GM12865 (cell line): ENCODE results near the gene ZNF814.
"Not testable (repeated sequence)": the region's sequence is repeated elsewhere in the genome, so short reads cannot be mapped to it uniquely, and the experiment has no call there.

Experiments
- DNase-seq: peaks from one replicate; pipeline ENCODE4 v3.0.0; 2010; ENCODE audit warnings: low read depth
- H3K4me3 ChIP-seq: 2 replicates; pipeline ENCODE4 v1.5.1; 2011; ENCODE audit warnings: mild to moderate bottlenecking, low read depth, low read length, control low read depth
- TF ChIP-seq, protein P1 (sequence below): IDR thresholded peaks from 2 replicates; pipeline ENCODE4 v1.5.1; 2011; ENCODE audit warnings: low read length, control low read depth, low read depth, inconsistent platforms; ENCODE audit not compliant: insufficient read depth; ENCODE audit errors: missing control alignments

The ZNF814 gene

GRCh38 chr19:57886046-57886445 is 2.8 kb downstream of the ZNF814 start:
- DNase-seq = no peak
- TF ChIP-seq, protein P1, sequence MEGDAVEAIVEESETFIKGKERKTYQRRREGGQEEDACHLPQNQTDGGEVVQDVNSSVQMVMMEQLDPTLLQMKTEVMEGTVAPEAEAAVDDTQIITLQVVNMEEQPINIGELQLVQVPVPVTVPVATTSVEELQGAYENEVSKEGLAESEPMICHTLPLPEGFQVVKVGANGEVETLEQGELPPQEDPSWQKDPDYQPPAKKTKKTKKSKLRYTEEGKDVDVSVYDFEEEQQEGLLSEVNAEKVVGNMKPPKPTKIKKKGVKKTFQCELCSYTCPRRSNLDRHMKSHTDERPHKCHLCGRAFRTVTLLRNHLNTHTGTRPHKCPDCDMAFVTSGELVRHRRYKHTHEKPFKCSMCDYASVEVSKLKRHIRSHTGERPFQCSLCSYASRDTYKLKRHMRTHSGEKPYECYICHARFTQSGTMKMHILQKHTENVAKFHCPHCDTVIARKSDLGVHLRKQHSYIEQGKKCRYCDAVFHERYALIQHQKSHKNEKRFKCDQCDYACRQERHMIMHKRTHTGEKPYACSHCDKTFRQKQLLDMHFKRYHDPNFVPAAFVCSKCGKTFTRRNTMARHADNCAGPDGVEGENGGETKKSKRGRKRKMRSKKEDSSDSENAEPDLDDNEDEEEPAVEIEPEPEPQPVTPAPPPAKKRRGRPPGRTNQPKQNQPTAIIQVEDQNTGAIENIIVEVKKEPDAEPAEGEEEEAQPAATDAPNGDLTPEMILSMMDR = no peak
- H3K4me3 ChIP-seq = no peak overlapping the region

GRCh38 chr19:57873883-57874799 is 14.7 kb downstream of the ZNF814 start:
- H3K4me3 ChIP-seq, DNase-seq: not testable (repeated sequence)

DNA sequence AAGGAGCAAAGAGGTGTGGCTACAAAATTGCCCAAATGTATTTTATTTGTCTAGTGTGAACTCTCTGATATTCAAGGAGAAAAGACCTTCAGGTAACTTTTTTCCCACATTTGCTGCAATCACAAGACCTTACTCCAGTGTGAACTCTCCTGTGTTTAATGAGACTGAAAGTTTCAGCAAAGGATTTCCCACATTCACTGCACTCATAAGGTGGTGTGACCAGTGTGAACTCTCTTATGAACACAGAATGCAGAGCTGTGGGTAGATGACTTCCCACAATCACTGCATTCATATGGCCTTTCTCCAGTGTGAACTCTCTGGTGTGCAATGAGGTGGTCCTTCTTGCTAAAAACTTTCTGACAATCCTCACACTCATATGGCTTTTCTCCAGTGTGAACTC is 16.4 kb downstream of the ZNF814 start:
- TF ChIP-seq, protein P1 = no peak
- no peak for DNase-seq
- no peak overlapping the region for H3K4me3 ChIP-seq

GRCh38 chr19:57870225-57870624 is 18.6 kb downstream of the ZNF814 start:
- H3K4me3 ChIP-seq = no peak overlapping the region
- TF ChIP-seq, protein P1 = no peak
- DNase-seq = no peak

GRCh38 chr19:57869655-57870054 is 19.2 kb downstream of the ZNF814 start:
- not testable (repeated sequence) for H3K4me3 ChIP-seq, DNase-seq

GRCh38 chr19:57867868-57868492 is 20.9 kb downstream of the ZNF814 start:
- H3K4me3 ChIP-seq = no peak overlapping the region
- TF ChIP-seq, protein P1 = no peak
- DNase-seq = no peak

GRCh38 chr19:57862351-57862750 is 26.5 kb downstream of the ZNF814 start:
- not testable (repeated sequence) for H3K4me3 ChIP-seq, DNase-seq

- DNase-seq, H3K4me3 ChIP-seq: not testable (repeated sequence)
Measured at GRCh38 chr19:57854117-57854516, 34.7 kb downstream of the ZNF814 start.

DNA sequence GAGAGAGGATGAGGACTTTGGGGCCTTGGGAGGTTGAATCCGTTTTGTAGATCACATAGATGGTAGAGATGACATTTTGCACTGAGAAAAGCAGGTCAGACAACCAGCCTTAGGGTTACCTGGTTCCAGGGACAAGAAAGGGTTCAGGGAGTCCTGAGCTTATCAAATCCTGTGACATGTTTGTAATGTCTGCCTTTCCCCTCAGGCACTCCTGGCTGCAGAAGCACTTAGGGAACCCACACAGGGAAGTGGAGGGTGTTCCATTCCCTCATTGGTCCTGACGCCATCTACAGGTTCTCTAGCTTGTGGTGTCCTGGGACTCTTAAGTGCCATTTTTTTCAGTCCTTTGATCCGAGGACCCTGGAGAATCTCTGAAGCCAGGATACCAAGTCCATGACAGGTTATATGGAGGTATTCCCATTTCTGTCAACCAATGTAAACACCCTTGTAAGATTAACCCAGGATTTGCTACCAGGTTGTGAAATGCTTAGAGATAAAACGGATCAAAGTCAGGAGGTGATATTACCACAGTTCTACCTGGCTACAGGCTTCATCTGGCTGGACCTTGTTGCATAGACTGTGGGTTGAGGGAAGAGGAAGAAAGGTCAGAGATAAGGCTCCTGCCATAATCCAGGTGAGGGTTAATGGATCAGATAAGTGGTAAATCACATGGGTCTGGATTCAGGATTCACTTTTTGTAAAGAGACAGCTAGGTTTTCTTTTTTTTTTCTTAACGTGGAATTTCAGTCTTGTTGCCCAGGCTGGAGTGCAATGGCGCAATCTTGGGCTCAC is 36.8 kb downstream of the ZNF814 start:
- H3K4me3 ChIP-seq, DNase-seq: not testable (repeated sequence)
